Vagina (tissue), 2 donors: ENCODE measurements around the gene NFIB. TPM values are rescaled to one million over a fixed set of nuclear protein-coding genes. Genes with fewer than 3 reads are reported as not detected.
A peak's percentile ranks its signal among the peaks of the same experiment; 100 is the strongest.

ENCODE experiments used
- DNase-seq, 2 donors: peaks; one replicate each; pipeline ENCODE4 v3.0.0-alpha.2; 2017; ENCODE audit errors: extremely low spot score in 2 of 2
- H3K27ac ChIP-seq: fragments of 200-600 bp; sonication (generic); one replicate; pipeline ENCODE4 v1.5.1; 2019
- H3K27me3 ChIP-seq: fragments of 200-600 bp; sonication (generic); one replicate; pipeline ENCODE4 v1.5.1; 2019
- H3K36me3 ChIP-seq, 2 donors: fragments of 200-600 bp; sonication (generic); one replicate each; pipeline ENCODE4 v1.5.1; 2017 to 2019
- H3K4me1 ChIP-seq: fragments of 200-600 bp; sonication (generic); one replicate; pipeline ENCODE4 v1.5.1; 2019
- H3K4me3 ChIP-seq, 2 donors: fragments of 200-600 bp; sonication (generic); 1 replicate in 1 of 2; 2 replicates in 1 of 2; pipeline ENCODE4 v1.5.1; 2016 to 2019
- H3K9me3 ChIP-seq: fragments of 200-600 bp; sonication (generic); one replicate; pipeline ENCODE4 v1.5.1; 2019
- POLR2A ChIP-seq, 2 donors: fragments of 450-650 bp; IDR thresholded peaks; one replicate each; pipeline ENCODE4 v1.6.1; 2017; ENCODE audit warnings: antibody characterized with exemption in 2 of 2, mild to moderate bottlenecking in 2 of 2, moderate library complexity in 2 of 2
- POLR2AphosphoS5 ChIP-seq, 2 donors: sonication (generic); formaldehyde crosslinking; IDR thresholded peaks; one replicate each; pipeline ENCODE4 v1.9.0; 2017; ENCODE audit warnings: antibody characterized with exemption in 2 of 2, mild to moderate bottlenecking in 2 of 2, low read depth in 1 of 2; ENCODE audit not compliant: insufficient read depth in 1 of 2
- intact Hi-C: fragments of 100-400 bp; cut with DNase I; formaldehyde crosslinking; loops from one replicate; pipeline ENCODE4 v1.15.1; 2023
- total RNA-seq: library from RNA; depleted of rRNA; stranded (reverse); fragments of >200 nt; gene quantifications from one replicate; pipeline ENCODE4 v1.2.3, GENCODE V29; 2016
- TF ChIP-seq, protein P1 (sequence below), 3 experiments: fragments of 450-650 bp in 2 of 3; fragments of 200-600 bp in 1 of 3; sonication (generic) in 1 of 3; IDR thresholded peaks; one replicate each; pipeline ENCODE4 v1.5.1; 2017 to 2019; ENCODE audit warnings: antibody characterized with exemption in 3 of 3, mild to moderate bottlenecking in 2 of 3, moderate library complexity in 2 of 3

Gene NFIB
- total RNA-seq, 1 donor from 2014 or later: 73.4 TPM

DNA sequence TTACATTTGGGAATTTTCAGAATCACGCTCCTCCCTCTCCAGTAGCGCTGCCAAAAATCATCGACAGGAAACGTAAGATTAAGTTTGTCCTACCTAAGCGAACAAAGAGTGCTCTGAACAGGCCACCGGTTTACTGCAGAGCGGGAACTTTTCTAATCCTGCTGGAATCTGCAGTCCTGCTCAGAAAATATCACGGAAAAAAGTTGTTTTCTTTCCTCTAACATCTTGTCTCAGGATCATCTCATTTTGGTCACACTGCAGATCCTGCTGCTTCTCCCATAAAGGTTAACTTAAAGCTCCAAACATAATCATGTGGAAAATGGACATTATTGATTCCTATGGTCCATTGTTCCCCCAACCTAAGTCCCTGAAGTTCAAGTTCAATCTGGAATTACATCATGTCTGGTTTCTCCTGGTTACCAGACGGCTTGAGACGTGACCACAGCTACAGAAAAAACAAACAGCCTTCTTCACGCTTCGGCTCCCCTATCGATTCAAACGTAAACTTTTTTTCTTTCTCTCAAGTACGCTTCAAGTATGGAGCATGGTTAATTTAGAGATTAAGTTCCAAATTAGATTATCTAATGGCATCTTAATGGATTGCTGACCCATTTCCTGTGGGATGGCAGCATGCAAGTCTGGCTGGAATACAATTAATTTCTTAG is 217.6 kb downstream of the NFIB start:
- TF ChIP-seq POLR2A (IDR thresholded peaks at IDR 0.05) (no peak), POLR2AphosphoS5 (IDR thresholded peaks at IDR 0.05; ENCODE audit: insufficient read depth in 1 of 2, low read depth in 1 of 2) (peak in 1 of 2 donors; percentile 47)
- Histone ChIP-seq H3K9me3 (no peaks in the 10 kb centered on the region), H3K27me3 (no peaks in the 10 kb centered on the region), H3K36me3 (no peaks in the 10 kb centered on the region), H3K4me3 (peak overlapping the region; percentile 15 to 20), H3K4me1 (peaks cover 38% of the 10 kb centered on the region), H3K27ac (peak overlapping the region; percentile 50)
- intact Hi-C loops: loop anchor here (10.0 kb wide), 1 partner anchor 218 kb away; the partner anchor contains the start of gene NFIB
- DNase-seq: no peak

DNA sequence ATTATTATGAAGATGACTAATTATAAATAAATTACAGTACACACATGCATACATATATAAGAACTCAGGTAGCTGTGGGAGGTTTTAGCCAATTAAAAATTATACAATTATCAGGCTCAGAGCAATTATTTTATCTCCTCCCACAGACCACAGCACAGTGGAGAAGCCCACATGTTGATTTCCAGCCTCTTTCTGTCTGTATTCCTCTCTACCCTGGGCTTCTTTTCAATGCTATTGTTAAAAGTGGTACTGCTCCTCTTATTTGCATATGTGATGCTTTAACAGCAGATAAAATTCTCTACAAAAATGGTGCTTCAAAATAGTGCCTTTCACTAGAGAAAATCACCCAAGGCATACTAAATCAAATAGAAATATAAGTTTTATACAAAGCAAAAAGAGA is 218.7 kb downstream of the NFIB start:
- Histone ChIP-seq H3K4me1 (peaks cover 38% of the 10 kb centered on the region), H3K27me3 (no peaks in the 10 kb centered on the region), H3K27ac (no peak overlapping the region), H3K9me3 (no peaks in the 10 kb centered on the region), H3K4me3 (no peak overlapping the region), H3K36me3 (no peaks in the 10 kb centered on the region)
- TF ChIP-seq, protein P1, sequence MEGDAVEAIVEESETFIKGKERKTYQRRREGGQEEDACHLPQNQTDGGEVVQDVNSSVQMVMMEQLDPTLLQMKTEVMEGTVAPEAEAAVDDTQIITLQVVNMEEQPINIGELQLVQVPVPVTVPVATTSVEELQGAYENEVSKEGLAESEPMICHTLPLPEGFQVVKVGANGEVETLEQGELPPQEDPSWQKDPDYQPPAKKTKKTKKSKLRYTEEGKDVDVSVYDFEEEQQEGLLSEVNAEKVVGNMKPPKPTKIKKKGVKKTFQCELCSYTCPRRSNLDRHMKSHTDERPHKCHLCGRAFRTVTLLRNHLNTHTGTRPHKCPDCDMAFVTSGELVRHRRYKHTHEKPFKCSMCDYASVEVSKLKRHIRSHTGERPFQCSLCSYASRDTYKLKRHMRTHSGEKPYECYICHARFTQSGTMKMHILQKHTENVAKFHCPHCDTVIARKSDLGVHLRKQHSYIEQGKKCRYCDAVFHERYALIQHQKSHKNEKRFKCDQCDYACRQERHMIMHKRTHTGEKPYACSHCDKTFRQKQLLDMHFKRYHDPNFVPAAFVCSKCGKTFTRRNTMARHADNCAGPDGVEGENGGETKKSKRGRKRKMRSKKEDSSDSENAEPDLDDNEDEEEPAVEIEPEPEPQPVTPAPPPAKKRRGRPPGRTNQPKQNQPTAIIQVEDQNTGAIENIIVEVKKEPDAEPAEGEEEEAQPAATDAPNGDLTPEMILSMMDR (IDR thresholded peaks at IDR 0.05): no peak
- no peak for TF ChIP-seq POLR2AphosphoS5 (IDR thresholded peaks at IDR 0.05; ENCODE audit: insufficient read depth in 1 of 2, low read depth in 1 of 2)
- TF ChIP-seq POLR2A (IDR thresholded peaks at IDR 0.05): no peak
- intact Hi-C loops: loop anchor here (10.0 kb wide), 1 partner anchor 220 kb away; the partner anchor contains the start of gene NFIB
- DNase-seq: no peak

DNA sequence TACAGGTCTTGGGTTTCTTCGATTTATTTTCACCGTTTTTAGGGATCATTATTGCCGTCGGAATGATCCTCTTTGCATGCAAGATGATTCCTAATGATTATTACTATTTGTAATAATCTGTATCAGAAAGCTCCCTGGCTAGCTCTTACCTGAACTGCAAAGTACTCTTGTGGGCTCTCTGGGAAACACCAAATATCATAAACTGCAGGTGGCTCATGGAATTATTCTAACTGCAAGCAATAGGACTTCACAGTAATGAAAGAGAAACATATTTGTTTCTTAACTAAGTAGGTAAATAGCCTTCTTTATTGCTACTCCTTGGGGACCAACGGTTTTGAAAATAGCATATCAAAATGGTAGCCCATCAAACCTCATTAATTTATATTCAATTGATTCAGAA is 219.4 kb downstream of the NFIB start:
- intact Hi-C loops: loop anchor here (10.0 kb wide), 1 partner anchor 220 kb away; the partner anchor contains the start of gene NFIB
- no peak overlapping the region for H3K4me3 ChIP-seq

DNA sequence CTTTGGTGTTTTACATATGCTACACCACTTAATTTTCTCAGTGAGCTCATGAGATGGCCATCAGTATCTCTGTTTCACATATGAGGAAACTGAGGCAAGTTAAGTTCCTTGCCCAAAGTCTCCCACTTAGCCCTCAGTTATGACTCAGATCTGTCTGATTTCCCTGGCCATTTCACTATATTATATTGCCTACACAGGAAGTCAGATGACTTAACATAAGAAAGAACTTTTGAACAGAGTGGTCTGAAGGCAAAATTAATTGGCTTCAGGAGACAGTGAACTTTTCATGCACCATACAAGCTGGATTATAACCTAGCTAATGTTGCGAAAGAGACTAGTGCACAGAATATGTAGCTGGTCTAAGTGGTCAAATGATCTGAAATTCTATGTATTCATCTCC is 221.6 kb downstream of the NFIB start:
- Histone ChIP-seq H3K36me3 (no peaks in the 10 kb centered on the region), H3K9me3 (no peaks in the 10 kb centered on the region), H3K4me3 (no peak overlapping the region), H3K27me3 (no peaks in the 10 kb centered on the region), H3K27ac (no peak overlapping the region), H3K4me1 (peaks cover 21% of the 10 kb centered on the region)
- intact Hi-C loops: loop anchor here (10.0 kb wide), 1 partner anchor 222 kb away; the partner anchor contains the start of gene NFIB
- DNase-seq: no peak
- TF ChIP-seq POLR2AphosphoS5 (IDR thresholded peaks at IDR 0.05; ENCODE audit: insufficient read depth in 1 of 2, low read depth in 1 of 2): no peak

More for the DNA sequence above, 219.4 kb downstream of the NFIB start:
- Histone ChIP-seq H3K4me1 (peaks cover 38% of the 10 kb centered on the region), H3K9me3 (no peaks in the 10 kb centered on the region), H3K27ac (no peak overlapping the region), H3K36me3 (no peaks in the 10 kb centered on the region), H3K27me3 (no peaks in the 10 kb centered on the region)
- TF ChIP-seq POLR2A (IDR thresholded peaks at IDR 0.05): no peak
- no peak for TF ChIP-seq POLR2AphosphoS5 (IDR thresholded peaks at IDR 0.05; ENCODE audit: insufficient read depth in 1 of 2, low read depth in 1 of 2)
- TF ChIP-seq, protein P1 (IDR thresholded peaks at IDR 0.05): no peak
- no peak for DNase-seq

DNA sequence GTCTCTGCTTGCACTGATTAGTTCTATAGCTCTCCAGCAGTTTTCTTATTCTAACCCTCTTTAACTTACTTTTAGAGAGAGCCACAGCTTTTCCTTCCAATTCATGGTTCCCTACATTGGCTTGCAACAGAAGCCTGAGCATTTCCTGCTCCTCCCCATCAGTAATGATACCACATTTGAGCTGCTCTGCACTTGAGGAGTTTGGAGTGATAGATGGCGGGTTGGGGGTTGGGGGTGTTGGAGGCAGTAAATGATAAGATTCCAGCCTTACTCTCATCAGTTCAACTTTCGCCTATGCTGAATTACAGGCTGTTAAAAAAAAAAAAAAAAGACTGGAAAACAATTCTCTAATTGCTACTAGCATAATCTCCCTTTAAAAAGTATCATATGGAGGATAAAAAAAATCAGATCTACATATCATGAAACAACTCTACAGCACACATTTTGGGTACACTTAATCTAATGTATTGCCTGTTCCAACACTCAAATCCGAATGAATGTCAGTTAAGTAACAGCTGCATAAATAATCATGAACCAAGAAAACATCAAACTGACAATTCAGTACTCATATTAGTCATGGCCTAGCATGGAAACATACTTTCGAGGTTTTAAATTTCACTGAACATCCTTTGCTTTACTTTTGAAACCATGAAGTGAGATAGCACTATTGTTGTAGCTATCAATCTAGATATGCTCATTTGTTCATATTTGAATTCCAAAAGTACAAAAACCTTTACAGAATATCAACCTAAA is 224.7 kb downstream of the NFIB start:
- no peaks in the 10 kb centered on the region for H3K27me3 ChIP-seq
- H3K4me1 ChIP-seq: no peaks in the 10 kb centered on the region
- intact Hi-C loops: no loop called here
- no peak for DNase-seq
- H3K4me3 ChIP-seq: no peak overlapping the region
- H3K9me3 ChIP-seq: no peaks in the 10 kb centered on the region
- TF ChIP-seq POLR2A (IDR thresholded peaks at IDR 0.05) (no peak), POLR2AphosphoS5 (IDR thresholded peaks at IDR 0.05; ENCODE audit: insufficient read depth in 1 of 2, low read depth in 1 of 2) (no peak)
- TF ChIP-seq, protein P1 (IDR thresholded peaks at IDR 0.05): no peak
- H3K36me3 ChIP-seq: peaks cover 0 to 5% of the 10 kb centered on the region in 2 donors
- H3K27ac ChIP-seq: no peak overlapping the region
